ENCODE measurements around the gene POU3F1.
A peak's percentile ranks its signal among the peaks of the same experiment; 100 is the strongest.

POU3F1 gene

GRCh38 chr1:38046884-38047602 is 450 bp upstream of the POU3F1 start (continued):
- peak; percentile 47 for TF ChIP-seq SP7 (tag by site-specific recombination; IDR thresholded peaks at IDR 0.05)
- peak; percentile 90 for TF ChIP-seq ZBTB8A (tag by site-specific recombination; IDR thresholded peaks at IDR 0.05)
- peak; percentile 96 for TF ChIP-seq ZBTB10 (tag by site-specific recombination; IDR thresholded peaks at IDR 0.05)
- TF ChIP-seq KLF10 (tag by site-specific recombination; IDR thresholded peaks at IDR 0.05), result peak; percentile 98
- TF ChIP-seq ZNF16 (tag by site-specific recombination; IDR thresholded peaks at IDR 0.05; ENCODE audit: low read depth), result no peak
- no peak for TF ChIP-seq ZNF221 (tag by site-specific recombination; IDR thresholded peaks at IDR 0.05; ENCODE audit: borderline replicate concordance)
- peak; percentile 86 for TF ChIP-seq EGR2 (tag by site-specific recombination; IDR thresholded peaks at IDR 0.05; ENCODE audit: low read depth)
- TF ChIP-seq ZBTB7A (tag by site-specific recombination; IDR thresholded peaks at IDR 0.05; ENCODE audit: low read depth), result peak; percentile 78; the same call in 1 of the 2 replicates
- TF ChIP-seq ZEB2 (tag by site-specific recombination; IDR thresholded peaks at IDR 0.05), result peak; percentile 45; the same call in 1 of the 2 replicates
- TF ChIP-seq ZFP69B (tag by site-specific recombination; IDR thresholded peaks at IDR 0.05), result peak; percentile 99
- no peak for TF ChIP-seq ZNF157 (tag by site-specific recombination; IDR thresholded peaks at IDR 0.05)
- TF ChIP-seq ZNF610 (tag by site-specific recombination; IDR thresholded peaks at IDR 0.05; ENCODE audit: borderline replicate concordance), result 0 out of 2 replicates have a peak, but pooled peaks have one; percentile 33
- TF ChIP-seq WT1 (tag by site-specific recombination; IDR thresholded peaks at IDR 0.05), result peak; percentile 26; the same call in 1 of the 2 replicates
- TF ChIP-seq ZNF791 (tag by site-specific recombination; IDR thresholded peaks at IDR 0.05), result no peak
- TF ChIP-seq ZNF324 (tag by site-specific recombination; IDR thresholded peaks at IDR 0.05), result no peak
- peak; percentile 88 for TF ChIP-seq SP3 (tag by site-specific recombination; IDR thresholded peaks at IDR 0.05)
- TF ChIP-seq ZNF23 (tag by site-specific recombination; IDR thresholded peaks at IDR 0.05; ENCODE audit: borderline replicate concordance), result no peak
- TF ChIP-seq ZSCAN23 (tag by site-specific recombination; IDR thresholded peaks at IDR 0.05), result no peak
- TF ChIP-seq PRDM1 (tag by site-specific recombination; IDR thresholded peaks at IDR 0.05), result no peak
- TF ChIP-seq ZNF558 (tag by site-specific recombination; IDR thresholded peaks at IDR 0.05), result no peak
- peak; percentile 43; the same call in 1 of the 2 replicates for TF ChIP-seq ZNF629 (tag by site-specific recombination; IDR thresholded peaks at IDR 0.05)
- TF ChIP-seq ZBTB17 (tag by site-specific recombination; IDR thresholded peaks at IDR 0.05), result peak; percentile 59
- TF ChIP-seq ZNF521 (tag by site-specific recombination; IDR thresholded peaks at IDR 0.05), result no peak
- no peak for TF ChIP-seq ZNF391 (tag by site-specific recombination; IDR thresholded peaks at IDR 0.05; ENCODE audit: borderline replicate concordance, low read depth)
- TF ChIP-seq ZNF449 (tag by site-specific recombination; IDR thresholded peaks at IDR 0.05), result peak; percentile 47; the same call in 1 of the 2 replicates
- TF ChIP-seq ZNF2 (tag by site-specific recombination; IDR thresholded peaks at IDR 0.05), result no peak
- peak; percentile 96 for TF ChIP-seq ZBTB26 (tag by site-specific recombination; optimal IDR thresholded peaks at IDR 0.05)
- no peak for TF ChIP-seq ZBTB48 (tag by site-specific recombination; IDR thresholded peaks at IDR 0.05)
- 0 out of 2 replicates have a peak, but pooled peaks have one; percentile 35 for TF ChIP-seq ZNF24 (tag by site-specific recombination; IDR thresholded peaks at IDR 0.05)
- no peak for TF ChIP-seq ZNF596 (tag by site-specific recombination; IDR thresholded peaks at IDR 0.05)
- no peak for TF ChIP-seq ZNF140 (tag by site-specific recombination; IDR thresholded peaks at IDR 0.05)
- TF ChIP-seq ZBTB6 (tag by site-specific recombination; IDR thresholded peaks at IDR 0.05), result no peak
- no peak for TF ChIP-seq ZFP41 (tag by site-specific recombination; IDR thresholded peaks at IDR 0.05; ENCODE audit: borderline replicate concordance)
- no peak for TF ChIP-seq RBAK (tag by site-specific recombination; IDR thresholded peaks at IDR 0.05)
- TF ChIP-seq ZNF426 (tag by site-specific recombination; IDR thresholded peaks at IDR 0.05), result no peak
- TF ChIP-seq ZNF175 (tag by site-specific recombination; IDR thresholded peaks at IDR 0.05), result no peak
